Ishikawa (cell line): ENCODE measurements around the gene NEAT1.

Source experiments
- CEBPB ChIP-seq: IDR thresholded peaks from 2 replicates; pipeline ENCODE4 v1.6.1; 2012
- FOXM1 ChIP-seq: IDR thresholded peaks from 2 replicates; pipeline ENCODE4 v1.6.1; 2012; ENCODE audit warnings: low read depth, borderline replicate concordance
- TEAD4 ChIP-seq: IDR thresholded peaks from 2 replicates; pipeline ENCODE4 v1.6.1; 2012
- ZBTB7A ChIP-seq: IDR thresholded peaks from 2 replicates; pipeline ENCODE4 v1.6.1; 2012; ENCODE audit warnings: low read depth

DNA sequence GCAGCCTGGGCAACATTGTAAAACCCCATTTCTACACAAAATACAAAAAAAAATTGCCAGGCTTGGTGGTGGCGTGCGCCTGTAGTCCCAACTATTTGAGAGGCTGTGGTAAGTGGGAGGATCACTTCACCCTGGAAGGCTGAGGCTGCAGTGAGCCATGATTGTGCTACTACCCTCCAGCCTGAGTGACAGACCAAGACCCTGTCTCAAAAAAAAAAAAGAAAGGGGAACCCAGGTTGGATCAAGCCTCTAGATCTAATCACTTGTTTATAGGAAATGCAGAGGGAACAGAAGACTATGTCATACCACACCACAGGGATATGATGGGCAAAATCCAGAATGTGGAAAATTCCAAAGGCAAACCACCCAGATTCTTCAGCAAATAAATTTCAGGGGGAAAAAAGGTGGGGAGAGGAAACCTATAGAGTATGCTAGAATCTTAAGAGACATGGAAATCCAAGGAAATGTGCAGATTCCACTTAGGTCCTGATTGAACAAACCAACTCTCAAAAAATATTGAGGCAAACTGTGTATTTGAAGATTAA, 59.8 kb downstream of the NEAT1 start:
- TF ChIP-seq ZBTB7A (no peak), CEBPB (no peak), TEAD4 (no peak), FOXM1 (no peak)
